Neural crest cell (in vitro differentiated cells): ENCODE data around the gene AFAP1. TPM values are rescaled to one million over a fixed set of nuclear protein-coding genes. Genes with fewer than 3 reads are reported as not detected.
A peak's percentile ranks its signal among the peaks of the same experiment; 100 is the strongest.

Experiments
- DNase-seq: peaks from one replicate; pipeline ENCODE4 v3.0.0; 2021; ENCODE audit warnings: low read depth, mixed read lengths, low spot score
- H3K27ac Mint-ChIP-seq: one replicate; pipeline ENCODE4 v1.8.0; 2021; ENCODE audit warnings: mild to moderate bottlenecking, mixed read lengths; ENCODE audit not compliant: unreplicated experiment
- H3K27me3 Mint-ChIP-seq: 2 replicates; pipeline ENCODE4 v1.8.0; 2021; ENCODE audit warnings: low read depth, mild to moderate bottlenecking, mixed read lengths
- H3K36me3 Mint-ChIP-seq: 2 replicates; pipeline ENCODE4 v1.8.0; 2021; ENCODE audit warnings: low read depth, mild to moderate bottlenecking, mixed read lengths
- H3K4me1 Mint-ChIP-seq: 2 replicates; pipeline ENCODE4 v1.8.0; 2021; ENCODE audit warnings: mixed read lengths
- H3K4me3 Mint-ChIP-seq: one replicate; pipeline ENCODE4 v1.8.0; 2021; ENCODE audit warnings: mild to moderate bottlenecking, mixed read lengths
- H3K9me3 Mint-ChIP-seq: 2 replicates; pipeline ENCODE4 v1.8.0; 2021; ENCODE audit warnings: mixed read lengths
- total RNA-seq: library from RNA; stranded (reverse); gene quantifications from 2 replicates; pipeline ENCODE4 v1.2.1, GENCODE V29; 2021
- TF ChIP-seq, protein P1 (sequence below): fragments of 200-600 bp; sonication (generic); conservative IDR thresholded peaks from 2 replicates; pipeline ENCODE4 v1.5.0; 2021; ENCODE audit warnings: antibody characterized with exemption, mild to moderate bottlenecking

Gene AFAP1
- total RNA-seq, 1 donor from 2014 or later = 28.1 TPM

- no peak overlapping the region for H3K4me3 Mint-ChIP-seq
- peak overlapping the region; percentile 19 for H3K27ac Mint-ChIP-seq
- no peaks in the 10 kb centered on the region for H3K9me3 Mint-ChIP-seq
- H3K4me1 Mint-ChIP-seq = peaks cover 20% of the 10 kb centered on the region
- no peaks in the 10 kb centered on the region for H3K36me3 Mint-ChIP-seq
- no peak for DNase-seq
- TF ChIP-seq, protein P1, sequence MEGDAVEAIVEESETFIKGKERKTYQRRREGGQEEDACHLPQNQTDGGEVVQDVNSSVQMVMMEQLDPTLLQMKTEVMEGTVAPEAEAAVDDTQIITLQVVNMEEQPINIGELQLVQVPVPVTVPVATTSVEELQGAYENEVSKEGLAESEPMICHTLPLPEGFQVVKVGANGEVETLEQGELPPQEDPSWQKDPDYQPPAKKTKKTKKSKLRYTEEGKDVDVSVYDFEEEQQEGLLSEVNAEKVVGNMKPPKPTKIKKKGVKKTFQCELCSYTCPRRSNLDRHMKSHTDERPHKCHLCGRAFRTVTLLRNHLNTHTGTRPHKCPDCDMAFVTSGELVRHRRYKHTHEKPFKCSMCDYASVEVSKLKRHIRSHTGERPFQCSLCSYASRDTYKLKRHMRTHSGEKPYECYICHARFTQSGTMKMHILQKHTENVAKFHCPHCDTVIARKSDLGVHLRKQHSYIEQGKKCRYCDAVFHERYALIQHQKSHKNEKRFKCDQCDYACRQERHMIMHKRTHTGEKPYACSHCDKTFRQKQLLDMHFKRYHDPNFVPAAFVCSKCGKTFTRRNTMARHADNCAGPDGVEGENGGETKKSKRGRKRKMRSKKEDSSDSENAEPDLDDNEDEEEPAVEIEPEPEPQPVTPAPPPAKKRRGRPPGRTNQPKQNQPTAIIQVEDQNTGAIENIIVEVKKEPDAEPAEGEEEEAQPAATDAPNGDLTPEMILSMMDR = no peak
- H3K27me3 Mint-ChIP-seq = no peaks in the 10 kb centered on the region
Measured at GRCh38 chr4:7709431-7709830, 230.2 kb downstream of the AFAP1 start.

- TF ChIP-seq, protein P1 = no peak
- Mint-ChIP-seq H3K4me3 (no peak overlapping the region), H3K4me1 (peaks cover 20% of the 10 kb centered on the region), H3K27me3 (no peaks in the 10 kb centered on the region), H3K36me3 (no peaks in the 10 kb centered on the region), H3K9me3 (no peaks in the 10 kb centered on the region), H3K27ac (no peak overlapping the region)
- no peak for DNase-seq
Measured at GRCh38 chr4:7708981-7709380, 230.7 kb downstream of the AFAP1 start.

Other genes with a start within 250 kb of the AFAP1 start
- gene ABLIM2, start 219.0 kb upstream of the AFAP1 start, total RNA-seq = 3.8 and 6.8 TPM in 2 replicates